ENCODE results near the gene COMMD1. TPM values are rescaled to one million over a fixed set of nuclear protein-coding genes. Genes with fewer than 3 reads are reported as not detected.
"Not testable (repeated sequence)": the region's sequence is repeated elsewhere in the genome, so short reads cannot be mapped to it uniquely, and the experiment has no call there.

COMMD1 gene
- polyA plus RNA-seq, 6 donors from 2014 or later: 49.3 to 66.0 (median 59.3) TPM

DNA sequence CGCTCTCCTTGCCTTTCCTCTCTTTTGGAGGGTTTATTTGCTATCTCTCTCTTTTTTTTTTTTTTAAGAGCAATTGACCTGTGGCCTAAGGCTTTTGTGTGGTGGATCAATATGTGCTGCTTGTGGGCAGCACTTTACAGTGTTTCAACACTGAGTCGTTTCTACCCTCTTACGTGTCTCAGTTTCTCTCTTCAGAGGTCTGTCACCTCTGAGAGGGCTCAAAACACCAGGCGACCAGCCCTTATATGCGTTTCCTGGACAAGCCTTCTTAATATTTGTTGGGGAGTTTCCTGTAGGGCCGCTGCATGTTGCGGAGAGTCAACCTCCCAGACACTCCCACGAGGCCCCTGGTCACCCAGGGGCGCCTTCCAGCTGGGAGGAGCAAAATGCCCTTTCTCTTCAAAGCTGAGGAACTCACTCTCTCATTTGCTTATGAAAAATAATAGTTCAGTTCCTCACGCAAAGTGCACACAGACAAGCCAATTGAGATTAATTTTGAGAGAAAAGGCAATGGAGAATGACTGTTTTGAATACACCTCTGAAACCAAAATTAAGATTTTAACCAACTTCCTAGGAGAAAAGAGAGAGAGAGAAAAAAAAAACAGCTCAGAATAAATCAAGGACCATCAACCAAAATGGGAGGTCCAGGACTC is 194.2 kb downstream of the COMMD1 start:
- ATAC-seq (ENCODE audit: low read depth in 2 of 2): peak in 1 of 2 donors; percentile 30
- Mint-ChIP-seq H3K27ac (peak overlapping the region in 3 of 6 donors; percentile 36 to 88 (median 67)), H3K9me3 (no peaks in the 10 kb centered on the region), H3K4me1 (peaks cover 31 to 47% (median 45%) of the 10 kb centered on the region in 3 donors), H3K36me3 (no peaks in the 10 kb centered on the region), H3K4me3 (peak overlapping the region in 6 of 8 donors; percentile 30 to 69 (median 60)), H3K27me3 (no peaks in the 10 kb centered on the region)
- no peak for DNase-seq

GRCh38 chr2:62101886-62102285 is 196.4 kb downstream of the COMMD1 start:
- Mint-ChIP-seq H3K4me3 (no peak overlapping the region), H3K27ac (peak overlapping the region in 1 of 6 donors; percentile 6), H3K9me3 (no peaks in the 10 kb centered on the region), H3K4me1 (peaks cover 29 to 45% (median 43%) of the 10 kb centered on the region in 3 donors), H3K36me3 (no peaks in the 10 kb centered on the region), H3K27me3 (no peaks in the 10 kb centered on the region)
- DNase-seq: no peak
- no peak for ATAC-seq (ENCODE audit: low read depth in 2 of 2)

GRCh38 chr2:62102402-62102920 is 197.0 kb downstream of the COMMD1 start:
- no peak for DNase-seq
- ATAC-seq (ENCODE audit: low read depth in 2 of 2): no peak
- H3K36me3 Mint-ChIP-seq: no peaks in the 10 kb centered on the region
- H3K27ac Mint-ChIP-seq: peak overlapping the region in 1 of 6 donors; percentile 6
- peaks cover 24 to 42% (median 37%) of the 10 kb centered on the region in 3 donors for H3K4me1 Mint-ChIP-seq
- H3K27me3 Mint-ChIP-seq: no peaks in the 10 kb centered on the region
- no peaks in the 10 kb centered on the region for H3K9me3 Mint-ChIP-seq
- no peak overlapping the region for H3K4me3 Mint-ChIP-seq

DNA sequence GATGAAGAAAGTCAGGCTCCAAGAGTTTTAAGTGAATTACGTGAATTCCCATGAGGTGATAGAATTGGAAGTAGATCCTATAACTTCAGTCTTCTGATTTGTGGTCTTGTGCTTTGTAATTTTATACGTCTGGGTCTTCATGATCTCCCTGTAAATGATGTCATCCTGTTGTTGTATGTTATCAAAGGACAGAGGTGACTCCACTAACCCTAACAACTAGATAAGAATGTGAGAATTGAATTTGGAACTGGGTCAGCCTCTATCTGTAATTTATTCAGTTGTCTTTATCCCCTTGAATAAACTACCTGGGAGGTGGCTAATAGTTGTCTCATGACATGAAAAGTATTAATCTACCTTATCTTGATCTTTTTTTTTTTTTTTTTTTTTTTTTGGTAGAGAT is 204.1 kb downstream of the COMMD1 start:
- ATAC-seq (ENCODE audit: low read depth in 2 of 2): no peak
- DNase-seq: no peak
- no peaks in the 10 kb centered on the region for H3K9me3 Mint-ChIP-seq
- no peaks in the 10 kb centered on the region for H3K36me3 Mint-ChIP-seq
- H3K4me1 Mint-ChIP-seq: peaks cover 9 to 19% (median 12%) of the 10 kb centered on the region in 3 donors
- H3K27me3 Mint-ChIP-seq: no peaks in the 10 kb centered on the region
- H3K4me3 Mint-ChIP-seq: no peak overlapping the region
- H3K27ac Mint-ChIP-seq: no peak overlapping the region

DNA sequence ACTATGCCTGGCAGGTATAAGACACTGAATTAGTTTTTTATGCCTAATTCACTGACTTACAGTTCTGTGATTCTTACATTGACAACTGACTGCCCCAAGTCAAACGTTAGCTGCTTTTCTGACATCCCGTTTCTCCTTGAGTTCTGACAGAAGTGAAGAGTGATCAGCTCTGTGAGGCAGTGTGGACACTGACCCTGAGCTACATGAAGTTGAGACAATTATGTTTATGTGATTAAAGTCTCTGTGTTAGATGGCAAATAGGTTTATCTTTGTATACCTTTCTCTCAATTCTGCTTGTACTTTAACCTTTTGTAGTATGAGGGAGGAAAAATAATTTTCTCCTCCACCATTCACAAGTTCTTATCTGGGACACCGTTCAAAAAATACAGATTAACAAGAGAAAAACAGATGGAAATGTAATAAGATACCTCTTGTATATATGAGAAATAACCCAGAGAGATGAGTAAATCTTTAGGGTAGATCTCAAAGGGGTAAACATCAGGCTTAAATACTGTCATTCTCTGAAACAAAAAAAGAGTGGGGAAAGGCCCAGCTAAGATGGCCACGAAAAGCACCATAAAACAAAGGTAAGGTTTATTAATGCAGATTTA is 205.0 kb downstream of the COMMD1 start:
- no peaks in the 10 kb centered on the region for H3K27me3 Mint-ChIP-seq
- no peaks in the 10 kb centered on the region for H3K36me3 Mint-ChIP-seq
- peaks cover 11 to 27% (median 18%) of the 10 kb centered on the region in 3 donors for H3K4me1 Mint-ChIP-seq
- H3K9me3 Mint-ChIP-seq: no peaks in the 10 kb centered on the region
- no peak for ATAC-seq (ENCODE audit: low read depth in 2 of 2)
- no peak overlapping the region for H3K27ac Mint-ChIP-seq
- no peak for DNase-seq
- H3K4me3 Mint-ChIP-seq: no peak overlapping the region

DNA sequence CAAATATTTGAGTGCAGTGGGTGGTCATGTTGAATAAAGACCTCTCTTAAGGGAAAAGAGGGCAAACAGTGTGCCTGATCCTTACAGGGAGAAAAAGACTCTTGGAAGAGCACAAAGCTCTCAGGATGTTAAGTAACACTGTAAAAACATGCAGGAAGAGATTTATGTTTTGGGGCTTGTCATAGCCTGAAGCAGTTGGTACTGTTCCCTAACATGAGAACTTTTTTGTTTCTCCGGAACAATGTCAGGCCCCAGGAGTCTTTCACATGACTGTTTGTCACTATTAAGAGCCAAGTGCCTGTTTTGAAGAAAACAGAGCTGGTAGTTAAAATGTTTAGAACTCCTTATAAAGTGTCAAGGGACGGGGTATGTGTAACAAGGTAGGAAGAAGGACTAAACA is 206.7 kb downstream of the COMMD1 start:
- H3K36me3 Mint-ChIP-seq: no peaks in the 10 kb centered on the region
- H3K4me3 Mint-ChIP-seq: no peak overlapping the region
- H3K27ac Mint-ChIP-seq: peak overlapping the region in 2 of 6 donors; percentile 28 to 62
- peaks cover 20 to 28% (median 24%) of the 10 kb centered on the region in 3 donors for H3K4me1 Mint-ChIP-seq
- ATAC-seq (ENCODE audit: low read depth in 2 of 2) (no peak), DNase-seq (no peak)
- H3K27me3 Mint-ChIP-seq: no peaks in the 10 kb centered on the region
- H3K9me3 Mint-ChIP-seq: no peaks in the 10 kb centered on the region

- Mint-ChIP-seq H3K4me3 (peak overlapping the region in 1 of 8 donors; percentile 37), H3K27me3 (no peaks in the 10 kb centered on the region), H3K9me3 (no peaks in the 10 kb centered on the region), H3K36me3 (no peaks in the 10 kb centered on the region), H3K4me1 (peaks cover 27 to 43% (median 32%) of the 10 kb centered on the region in 3 donors), H3K27ac (peak overlapping the region in 2 of 6 donors; percentile 30 to 59)
- DNase-seq (no peak), ATAC-seq (ENCODE audit: low read depth in 2 of 2) (no peak)
Measured at GRCh38 chr2:62114564-62114963, 209.1 kb downstream of the COMMD1 start.

GRCh38 chr2:62116983-62117382 is 211.5 kb downstream of the COMMD1 start:
- Mint-ChIP-seq H3K27ac (no peak overlapping the region), H3K27me3 (no peaks in the 10 kb centered on the region), H3K36me3 (no peaks in the 10 kb centered on the region), H3K4me1 (peaks cover 31 to 40% (median 39%) of the 10 kb centered on the region in 3 donors), H3K4me3 (no peak overlapping the region), H3K9me3 (no peaks in the 10 kb centered on the region)
- DNase-seq (no peak), ATAC-seq (ENCODE audit: low read depth in 2 of 2) (peak in 1 of 2 donors; percentile 50)

DNA sequence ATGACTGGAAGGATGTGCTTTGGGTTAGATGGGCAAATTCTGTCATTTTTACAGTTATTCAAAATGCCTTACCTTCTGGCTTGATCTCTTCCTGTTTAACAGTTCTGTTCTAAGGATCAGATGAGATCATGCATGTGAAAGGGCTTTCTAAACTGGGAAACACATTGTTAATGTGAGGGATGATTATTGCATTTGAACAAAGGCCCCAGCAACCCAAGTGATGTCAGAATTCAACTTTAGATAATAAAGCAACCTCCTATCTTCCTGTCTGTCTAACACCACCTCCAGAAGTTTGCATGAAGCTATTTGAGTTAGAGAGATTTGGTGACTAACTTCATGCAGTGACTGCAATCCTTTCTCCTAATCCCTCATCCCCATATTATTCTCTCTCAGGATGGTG is 212.7 kb downstream of the COMMD1 start:
- DNase-seq: no peak
- no peak overlapping the region for H3K4me3 Mint-ChIP-seq
- ATAC-seq (ENCODE audit: low read depth in 2 of 2): no peak
- peak overlapping the region in 1 of 6 donors; percentile 90 for H3K27ac Mint-ChIP-seq
- no peaks in the 10 kb centered on the region for H3K27me3 Mint-ChIP-seq
- no peaks in the 10 kb centered on the region for H3K36me3 Mint-ChIP-seq
- H3K9me3 Mint-ChIP-seq: no peaks in the 10 kb centered on the region
- H3K4me1 Mint-ChIP-seq: peaks cover 27 to 35% (median 35%) of the 10 kb centered on the region in 3 donors

DNA sequence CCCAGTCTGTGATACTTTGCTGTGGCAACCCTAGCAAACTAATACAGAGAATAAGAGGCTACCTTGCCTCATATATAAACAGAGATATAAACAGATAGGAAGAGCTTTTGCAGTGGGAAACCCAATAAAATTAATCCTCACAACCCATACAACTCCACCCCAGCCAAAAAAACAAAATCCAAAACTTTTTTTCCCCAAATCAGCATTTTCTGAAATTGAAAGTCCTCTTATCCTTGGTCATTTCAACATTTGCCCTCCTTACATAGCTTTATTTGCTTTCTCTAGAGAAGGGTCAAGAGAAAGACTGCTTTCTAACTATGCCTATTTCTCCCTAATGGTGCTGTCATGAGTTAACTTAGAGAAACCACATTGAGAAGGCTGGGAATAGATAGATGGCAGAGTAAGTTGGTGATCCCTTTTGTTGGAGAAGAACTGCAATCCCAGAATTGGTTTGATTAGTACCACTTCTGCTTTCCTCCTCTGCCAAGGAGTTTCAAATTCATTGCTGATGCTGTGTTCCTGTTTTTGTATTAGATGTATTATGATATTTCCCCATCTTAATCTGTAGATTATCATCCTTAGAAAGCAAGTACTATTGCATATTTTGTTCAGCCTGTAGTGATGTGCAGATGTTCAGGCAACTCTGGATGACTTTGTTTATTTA is 214.0 kb downstream of the COMMD1 start:
- Mint-ChIP-seq H3K4me1 (peaks cover 27 to 34% (median 34%) of the 10 kb centered on the region in 3 donors), H3K27me3 (no peaks in the 10 kb centered on the region), H3K36me3 (no peaks in the 10 kb centered on the region), H3K4me3 (no peak overlapping the region), H3K9me3 (no peaks in the 10 kb centered on the region), H3K27ac (peak overlapping the region in 2 of 6 donors; percentile 4 to 37)
- DNase-seq: no peak
- peak; percentile 41 to 63 for ATAC-seq (ENCODE audit: low read depth in 2 of 2)

DNA sequence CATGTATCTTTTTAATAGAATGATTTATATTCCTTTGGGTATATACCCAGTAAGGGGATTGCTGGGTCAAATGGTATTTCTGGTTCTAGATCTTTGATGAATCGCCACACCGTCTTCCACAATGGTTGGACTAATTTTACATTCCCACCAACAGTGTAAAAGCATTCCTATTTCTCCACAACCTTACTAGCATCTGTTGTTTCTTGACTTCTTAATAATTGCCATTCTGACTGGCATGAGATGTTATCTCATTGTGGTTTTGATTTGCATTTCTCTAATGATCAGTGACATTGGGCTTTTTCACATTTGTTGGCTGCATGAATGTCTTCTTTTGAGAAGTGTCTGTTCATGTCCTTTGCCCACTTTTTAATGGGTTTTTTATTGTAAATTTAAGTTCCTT is 220.8 kb downstream of the COMMD1 start:
- not testable (repeated sequence) for DNase-seq; ATAC-seq (ENCODE audit: low read depth in 2 of 2); H3K27me3 Mint-ChIP-seq; H3K36me3 Mint-ChIP-seq; H3K9me3 Mint-ChIP-seq; H3K4me3 Mint-ChIP-seq
- Mint-ChIP-seq H3K4me1 (peaks cover 23 to 40% (median 31%) of the 10 kb centered on the region in 3 donors), H3K27ac (peak overlapping the region in 1 of 6 donors; percentile 10)

GRCh38 chr2:62133320-62133823 is 227.9 kb downstream of the COMMD1 start:
- H3K36me3 Mint-ChIP-seq: peaks cover 0 to 5% of the 10 kb centered on the region in 2 donors
- peaks cover 21 to 38% (median 32%) of the 10 kb centered on the region in 3 donors for H3K4me1 Mint-ChIP-seq
- H3K4me3 Mint-ChIP-seq: no peak overlapping the region
- no peaks in the 10 kb centered on the region for H3K27me3 Mint-ChIP-seq
- no peak for DNase-seq
- no peak overlapping the region for H3K27ac Mint-ChIP-seq
- ATAC-seq (ENCODE audit: low read depth in 2 of 2): no peak
- peaks cover 0 to 6% (median 0%) of the 10 kb centered on the region in 7 donors for H3K9me3 Mint-ChIP-seq
